HG03135 (cell line): ENCODE data around the gene SNRNP25.
"Not testable (repeated sequence)": the region's sequence is repeated elsewhere in the genome, so short reads cannot be mapped to it uniquely, and the experiment has no call there.

Experiments
- ATAC-seq: cut with Tn5 transposase; IDR thresholded peaks from one replicate; pipeline ENCODE4 v1.9.1; 2021; ENCODE audit warnings: mild to moderate bottlenecking, moderate library complexity; ENCODE audit not compliant: unreplicated experiment

Gene SNRNP25

DNA sequence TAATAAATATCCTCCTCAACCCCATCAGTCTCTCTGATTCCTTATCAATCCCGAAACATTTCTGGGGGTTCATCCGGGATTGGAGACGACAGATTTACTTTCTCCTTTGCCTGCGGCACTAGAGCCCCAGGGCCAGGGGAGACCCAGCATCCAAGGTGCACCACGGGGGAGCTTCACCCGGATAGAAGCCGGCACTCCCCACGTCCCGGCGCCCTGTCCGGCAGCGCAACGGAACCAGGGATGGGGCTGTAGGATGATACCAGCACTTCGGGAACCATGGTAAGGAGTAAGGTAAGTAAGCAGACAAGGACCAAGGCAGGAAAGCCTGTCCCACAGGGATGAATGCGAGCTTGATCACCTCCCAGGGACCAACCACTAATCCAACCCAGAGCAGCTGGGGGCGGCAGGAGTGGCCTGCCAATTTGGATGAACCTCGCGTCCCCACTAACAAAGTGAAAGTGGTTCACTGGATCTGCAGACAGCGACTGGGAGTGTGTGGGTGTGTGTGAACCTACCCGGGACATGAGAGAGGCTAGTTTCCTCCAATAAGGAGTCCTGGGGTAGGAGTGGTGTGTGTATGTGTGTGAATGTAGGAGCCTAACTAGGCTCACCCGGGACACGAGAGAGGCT is 12.1 kb upstream of the SNRNP25 start:
- no peak for ATAC-seq

GRCh38 chr16:42069-42457 is 11.6 kb upstream of the SNRNP25 start:
- ATAC-seq, result no peak

DNA sequence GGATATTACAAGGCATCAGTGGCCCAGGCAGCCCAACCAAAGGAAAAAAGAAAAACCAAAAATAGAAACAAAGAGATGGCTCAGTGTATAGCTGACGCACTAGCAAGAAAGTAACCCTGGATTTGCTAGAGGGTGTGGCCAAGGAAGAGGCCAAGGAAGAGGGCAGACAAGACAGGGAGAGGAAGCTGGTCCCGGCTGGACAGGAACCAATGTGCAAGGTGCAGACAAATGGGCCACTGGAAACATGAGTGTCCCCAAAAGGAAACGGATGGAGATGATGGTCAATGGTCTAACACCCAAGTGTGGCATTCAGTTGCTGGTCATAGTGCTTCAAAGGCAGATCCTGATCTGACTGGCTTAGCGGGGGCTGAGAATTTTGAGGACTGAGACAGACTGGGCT is 10.9 kb upstream of the SNRNP25 start:
- ATAC-seq, result no peak

DNA sequence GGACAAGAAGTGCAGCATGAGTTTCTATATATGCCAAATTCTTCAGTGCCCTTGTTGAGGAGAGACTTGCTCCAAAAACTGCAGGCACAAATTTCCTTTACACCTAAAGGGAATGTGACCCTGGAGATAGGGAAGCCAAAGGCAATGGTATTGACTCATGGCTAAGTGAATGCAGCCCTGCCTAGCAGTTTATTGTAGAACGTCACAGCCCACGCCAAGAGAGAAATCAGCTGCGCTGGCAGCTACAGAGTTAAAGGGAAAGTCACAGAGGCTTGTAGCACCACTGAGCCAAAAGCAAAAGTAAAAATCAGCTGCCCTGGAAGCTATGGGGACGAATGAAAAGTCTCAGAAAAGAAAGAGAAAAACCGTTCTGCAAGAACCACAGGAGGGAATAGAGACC is 10.3 kb upstream of the SNRNP25 start:
- ATAC-seq, result no peak

DNA sequence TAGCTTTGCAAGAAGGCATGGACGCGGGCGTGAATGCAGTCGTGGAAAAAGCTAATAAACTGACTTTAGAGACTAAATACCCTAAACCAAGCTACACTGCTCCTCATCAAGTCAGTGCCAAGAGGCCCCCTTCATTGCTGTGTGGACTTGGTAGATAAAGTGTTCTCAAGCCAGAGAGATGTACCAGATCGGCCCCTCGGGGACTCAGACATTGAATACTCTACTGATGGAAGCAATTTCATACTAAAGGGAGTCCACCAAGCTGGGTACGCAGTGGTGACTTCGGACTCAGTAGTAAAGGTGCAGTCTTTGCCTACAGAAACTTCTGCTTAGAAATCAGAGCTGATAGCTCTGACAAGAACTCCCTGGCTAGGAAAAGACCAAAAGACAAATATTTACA is 9.0 kb upstream of the SNRNP25 start:
- ATAC-seq, result no peak

DNA sequence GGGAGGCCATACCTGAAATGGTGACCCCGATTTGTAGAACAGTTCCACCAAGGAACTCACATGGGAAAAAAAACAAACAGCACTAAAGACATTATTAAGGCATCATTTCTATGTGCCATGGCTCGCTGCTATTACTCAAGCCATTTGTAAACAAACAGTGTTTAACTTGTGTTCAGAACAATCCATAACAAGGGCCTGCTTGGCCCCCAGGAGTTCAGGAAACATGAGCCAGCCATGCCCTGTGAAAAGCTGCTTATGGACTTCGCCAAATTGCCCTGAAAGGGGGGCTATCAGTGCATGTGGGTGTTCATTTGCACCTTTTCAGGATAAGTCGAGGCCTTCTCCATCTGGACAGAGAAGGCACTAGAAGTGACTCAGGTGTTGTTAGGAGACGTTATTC is 8.2 kb upstream of the SNRNP25 start:
- ATAC-seq, result no peak

- ATAC-seq, result not testable (repeated sequence)
Measured at GRCh38 chr16:46510-46909, 7.1 kb upstream of the SNRNP25 start.

- no peak for ATAC-seq
Measured at GRCh38 chr16:47234-47633, 6.4 kb upstream of the SNRNP25 start.

DNA sequence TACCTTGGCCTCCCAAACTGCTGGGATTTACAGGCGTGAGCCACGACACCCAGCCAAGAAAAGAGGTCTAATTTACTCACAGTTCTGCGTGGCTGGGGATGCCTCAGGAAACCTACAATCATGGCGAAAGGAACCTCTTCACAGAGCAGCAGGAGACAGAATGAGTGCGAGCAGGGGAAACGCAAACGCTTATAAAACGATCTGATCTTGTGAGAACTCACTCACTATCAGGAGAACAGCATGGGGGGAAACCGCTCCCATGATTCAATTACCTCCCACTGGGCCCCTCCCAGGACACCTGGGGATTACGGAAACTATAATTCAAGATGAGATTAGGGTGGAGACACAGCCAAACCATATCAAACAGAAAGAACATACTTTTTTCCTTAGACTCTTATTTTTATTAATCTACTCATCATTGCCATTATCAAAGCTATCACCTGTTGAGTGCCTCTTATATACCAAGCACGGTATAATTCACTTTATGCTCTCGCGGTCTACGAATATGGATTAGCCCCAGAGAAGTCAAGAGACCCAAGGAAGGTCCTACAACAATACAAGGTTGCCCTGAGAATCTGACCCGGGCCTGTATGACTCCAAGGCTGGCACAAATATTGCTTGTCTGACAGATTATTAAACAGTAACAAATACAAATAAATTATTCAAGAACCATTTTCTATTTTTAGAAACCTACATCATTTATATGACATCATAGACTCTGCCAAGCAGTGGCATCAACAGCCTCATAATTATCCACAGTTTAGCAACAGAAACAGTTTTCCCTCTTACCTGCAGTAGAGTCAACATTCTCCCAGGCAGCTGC is 2.6 kb upstream of the SNRNP25 start:
- no peak for ATAC-seq

GRCh38 chr16:54237-54581 is 581 bp downstream of the SNRNP25 start:
- ATAC-seq, result no peak

DNA sequence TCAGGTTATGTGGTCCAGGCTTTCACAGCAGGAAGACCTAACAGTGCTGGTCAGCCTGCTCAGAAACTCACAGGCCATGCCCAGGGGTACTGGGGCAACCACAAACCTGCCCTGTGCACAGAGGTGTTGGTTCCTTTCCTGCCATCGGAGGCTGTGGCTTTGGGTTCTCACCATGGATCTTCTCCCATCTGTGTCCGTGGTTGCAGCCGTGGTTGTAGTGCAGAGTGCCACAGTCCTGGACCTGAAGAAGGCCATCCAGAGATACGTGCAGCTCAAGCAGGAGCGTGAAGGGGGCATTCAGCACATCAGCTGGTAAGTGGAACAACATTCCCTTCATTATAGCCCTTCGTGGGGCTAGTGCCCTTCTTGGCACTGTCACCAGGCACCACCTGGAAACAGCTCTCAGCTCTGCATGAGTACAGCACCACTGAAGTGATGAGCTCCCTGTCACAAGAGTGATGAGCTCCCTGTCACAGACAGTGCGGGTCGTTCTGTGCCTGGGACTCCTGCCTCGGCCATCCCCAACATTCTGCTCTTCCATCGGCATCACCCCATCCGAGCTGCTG is 2.0 kb downstream of the SNRNP25 start:
- ATAC-seq, result no peak

DNA sequence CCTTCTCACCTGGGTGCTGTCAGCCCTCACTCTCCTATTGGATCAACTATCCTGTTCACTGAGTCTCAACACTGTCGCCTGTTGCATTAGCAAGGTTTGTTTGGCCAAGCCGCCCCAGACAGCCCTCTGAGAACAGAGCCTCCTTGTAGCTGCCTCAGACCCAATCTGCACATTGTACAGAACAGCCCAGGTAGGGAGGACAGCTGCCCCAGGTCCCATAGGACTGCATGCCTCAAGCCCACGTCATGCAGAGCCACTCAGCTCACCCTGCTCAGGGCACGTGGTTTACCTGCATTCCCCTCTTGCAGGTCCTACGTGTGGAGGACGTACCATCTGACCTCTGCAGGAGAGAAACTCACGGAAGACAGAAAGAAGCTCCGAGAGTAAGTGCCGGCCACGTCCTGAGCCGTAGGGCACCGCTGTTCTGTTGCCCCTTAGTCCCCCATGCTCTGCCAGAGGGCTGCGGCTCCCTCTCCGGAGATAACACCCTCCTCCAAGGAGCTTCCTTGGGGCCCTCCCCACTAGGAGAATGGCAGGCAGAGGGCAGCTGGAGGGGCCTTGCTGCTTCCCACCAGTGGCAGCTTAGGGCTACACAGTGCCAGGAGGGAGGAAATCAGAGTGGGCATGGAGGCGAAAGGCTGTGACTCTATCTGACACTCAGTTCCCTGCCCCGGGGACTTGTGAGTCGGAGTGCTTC is 2.8 kb downstream of the SNRNP25 start:
- ATAC-seq, result no peak

GRCh38 chr16:57711-58110 is 4.1 kb downstream of the SNRNP25 start:
- ATAC-seq, result no peak

DNA sequence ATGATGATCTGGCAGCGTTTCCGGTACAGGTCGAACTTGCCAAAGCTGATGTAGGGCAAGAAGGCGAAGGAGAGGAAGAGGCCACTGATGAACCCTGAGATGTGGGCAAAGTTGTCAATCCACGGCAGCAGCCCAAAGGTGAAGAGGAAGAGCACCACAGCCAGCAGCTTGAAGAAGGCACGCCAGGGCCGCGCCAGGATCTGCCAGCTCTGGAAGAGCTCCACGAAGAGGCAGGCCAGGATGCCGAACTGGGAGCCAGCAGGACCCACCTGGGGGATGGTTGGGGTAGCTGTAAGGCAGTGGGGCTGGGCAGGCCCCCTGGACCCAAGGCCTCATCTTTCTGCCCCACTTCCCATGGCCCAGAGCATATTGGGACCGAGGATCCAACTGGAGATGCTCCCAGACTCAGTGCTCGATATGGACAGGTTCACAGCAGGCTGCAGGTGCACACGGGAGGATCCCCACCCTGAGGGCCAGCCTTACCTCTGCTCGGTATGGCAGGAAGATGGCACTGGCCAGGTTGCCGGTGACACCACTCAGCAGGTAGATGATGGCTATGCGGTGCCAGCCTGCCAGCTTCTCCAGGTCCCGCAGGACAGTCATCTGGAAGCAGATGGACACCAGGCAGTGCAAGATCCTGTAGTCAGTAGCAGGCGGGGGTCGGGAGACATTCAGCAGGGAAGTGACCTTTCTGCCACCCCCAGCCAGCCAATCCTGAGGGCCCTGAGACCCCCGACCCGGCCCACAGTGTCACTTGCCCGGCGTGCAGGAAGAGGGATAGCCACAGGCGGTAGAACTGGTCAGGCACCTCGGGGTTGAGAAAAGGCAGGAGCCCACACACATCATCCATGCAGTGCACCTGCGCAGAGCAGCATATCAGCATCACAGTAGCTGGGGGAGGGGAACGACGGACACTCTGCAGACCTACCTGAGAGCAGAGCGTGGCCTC is 5.1 kb downstream of the SNRNP25 start:
- ATAC-seq, result no peak

DNA sequence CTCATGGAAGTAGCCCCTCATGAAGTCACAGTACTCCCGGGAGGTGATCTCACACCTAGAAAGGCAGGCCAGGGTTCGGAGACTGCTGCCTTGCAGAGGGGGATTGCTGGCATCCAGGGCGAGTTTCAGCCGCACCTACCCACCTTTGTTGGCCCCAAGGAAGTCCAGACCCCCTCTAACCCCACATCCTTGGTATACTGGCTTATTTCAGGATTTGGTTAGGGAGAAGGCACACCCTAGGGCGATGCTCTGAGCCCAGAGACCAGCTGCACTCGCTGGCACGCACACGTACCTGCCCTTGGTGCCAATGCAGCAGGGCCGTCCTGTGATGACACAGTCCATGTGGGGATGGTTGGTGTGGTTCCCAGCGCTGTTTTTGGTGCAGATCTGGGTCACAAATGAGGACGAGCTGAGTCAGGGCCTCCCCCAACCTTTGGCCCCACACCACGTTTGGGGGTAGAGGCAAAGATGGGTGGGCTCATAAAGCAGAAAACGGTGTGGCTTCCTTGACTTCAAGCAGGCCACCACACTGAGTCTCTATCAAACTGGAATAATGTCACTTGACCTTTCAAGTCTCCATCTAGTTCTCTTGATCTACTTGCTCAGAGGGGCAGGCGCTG is 5.9 kb downstream of the SNRNP25 start:
- ATAC-seq, result no peak

DNA sequence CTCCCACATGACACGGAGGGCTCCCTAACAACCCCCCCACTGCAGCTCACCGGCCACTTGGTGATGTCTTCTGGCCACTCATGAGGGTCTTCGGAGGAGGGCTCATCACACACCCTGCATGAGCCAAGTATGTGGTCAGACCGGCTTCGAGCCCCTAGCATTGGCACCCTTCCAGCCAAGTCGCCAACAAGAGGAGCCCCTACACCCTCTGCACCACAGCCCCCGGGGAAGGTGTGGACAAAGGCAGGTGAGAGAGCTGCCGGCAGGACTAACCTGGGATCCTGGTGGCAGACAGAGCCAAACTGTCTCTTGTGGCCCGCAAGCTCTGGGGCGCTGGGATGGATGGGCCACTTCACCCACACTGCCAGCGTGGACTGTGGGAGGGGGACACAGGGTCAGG is 6.5 kb downstream of the SNRNP25 start:
- no peak for ATAC-seq

DNA sequence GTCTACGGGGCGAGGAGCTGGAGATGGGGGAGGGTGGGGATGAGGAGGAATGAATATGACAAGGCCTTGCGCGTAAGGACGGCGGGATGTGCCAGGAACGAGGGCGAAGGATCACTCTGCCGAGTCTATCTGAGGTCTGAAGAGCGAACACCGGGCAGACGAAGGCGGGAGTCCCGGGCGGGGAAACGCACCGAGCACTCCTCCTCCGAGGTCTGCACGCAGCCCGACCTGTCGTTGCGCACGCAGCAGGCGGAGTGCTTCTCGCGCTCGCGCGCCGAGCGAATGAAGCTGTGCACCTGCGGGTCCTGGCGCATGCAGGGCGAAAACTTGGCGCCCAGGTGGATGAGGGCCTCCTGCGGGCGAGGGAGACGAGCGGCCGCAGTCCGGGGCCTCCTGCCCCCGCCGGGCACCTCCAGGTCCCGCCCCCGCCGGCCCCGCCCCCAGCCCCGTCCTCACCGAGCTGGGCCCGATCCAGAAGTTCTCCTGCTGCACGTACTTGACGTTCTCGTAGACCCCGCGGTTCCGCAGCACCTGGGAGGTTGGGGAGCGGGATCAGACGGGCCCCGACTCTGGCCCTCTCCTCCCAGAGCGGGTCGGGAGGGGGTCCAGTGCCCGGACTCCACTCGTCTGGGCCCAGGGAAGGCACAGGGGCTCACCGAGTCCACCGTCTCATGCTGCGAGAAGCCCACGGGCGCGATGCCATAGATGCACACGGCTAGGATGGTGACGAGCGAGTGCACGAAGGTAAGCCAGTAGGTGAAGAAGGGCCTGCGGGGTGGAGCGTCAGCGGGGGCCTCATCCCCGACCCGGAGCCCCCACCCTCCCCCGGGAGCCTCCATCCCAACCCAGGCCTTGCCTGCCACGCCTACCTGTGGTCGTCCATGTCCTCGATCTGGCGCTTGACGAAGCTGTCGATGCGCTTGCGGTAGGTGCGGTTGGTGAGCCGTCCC is 7.6 kb downstream of the SNRNP25 start:
- no peak for ATAC-seq

DNA sequence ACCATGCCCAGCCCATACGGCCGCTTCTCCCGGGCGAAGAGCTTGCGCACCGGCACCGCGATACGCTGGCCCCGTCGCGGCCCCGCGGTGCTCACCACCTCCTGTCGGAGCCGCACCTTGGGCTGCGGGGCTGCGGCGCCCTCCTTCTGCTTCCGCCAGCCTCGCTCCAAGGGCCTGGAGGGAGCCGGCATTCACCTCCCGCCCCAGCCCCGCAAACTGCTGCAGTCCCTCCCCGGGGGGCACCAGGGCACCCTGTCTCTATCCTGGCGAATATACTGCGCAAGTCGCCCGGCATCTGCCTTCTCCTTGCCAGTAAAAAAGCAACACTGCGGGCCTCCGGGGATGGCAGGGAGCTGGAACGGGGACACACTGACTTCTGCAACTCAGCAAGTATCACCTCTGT is 8.3 kb downstream of the SNRNP25 start:
- ATAC-seq, result no peak

DNA sequence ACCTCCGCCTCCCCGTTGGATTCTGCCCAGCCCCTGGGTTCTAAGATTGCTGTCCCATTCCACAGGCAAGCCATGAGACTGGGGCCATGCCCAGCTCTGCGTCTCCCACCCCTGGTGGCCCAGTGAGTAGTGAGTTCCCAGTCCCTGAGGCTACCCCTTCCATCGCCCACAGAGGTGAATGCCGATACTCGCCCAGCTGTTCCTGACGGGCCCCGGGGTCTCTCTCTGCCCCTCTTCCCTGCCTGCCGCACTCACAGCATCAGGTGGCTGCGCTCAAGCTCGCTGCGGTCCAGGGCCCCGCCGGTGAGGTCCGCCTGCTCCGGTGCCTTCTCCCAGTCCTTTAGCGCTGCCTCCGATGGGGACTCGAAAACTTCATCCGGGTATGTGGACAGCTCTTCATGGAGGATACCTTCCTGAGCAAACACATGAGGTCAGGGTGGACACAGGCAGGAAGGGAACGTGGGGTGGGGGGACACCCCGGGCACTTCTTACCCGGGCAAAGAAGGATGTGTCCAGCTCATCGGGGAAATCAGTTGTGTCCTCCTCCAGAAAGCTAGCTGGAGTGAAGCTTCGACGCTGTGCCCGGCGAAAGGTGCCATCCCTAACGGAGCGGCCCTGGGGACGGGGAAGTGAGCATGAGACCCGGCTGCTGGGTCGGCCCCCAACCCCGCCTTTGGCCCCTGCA is 8.8 kb downstream of the SNRNP25 start:
- ATAC-seq, result no peak
